Lower leg skin (tissue), 4 donors: Measurements from ENCODE around the gene LRRC32. TPM values are rescaled to one million over a fixed set of nuclear protein-coding genes. Genes with fewer than 3 reads are reported as not detected.

ENCODE experiments used
- DNase-seq, 2 donors: peaks; one replicate each; pipeline ENCODE4 v3.0.0-alpha.2; 2019; ENCODE audit warnings: low spot score in 2 of 2
- H3K4me3 ChIP-seq: fragments of 200-600 bp; sonication (generic); 2 replicates; pipeline ENCODE4 v1.5.1; 2017; ENCODE audit warnings: mild to moderate bottlenecking, low read depth; ENCODE audit not compliant: poor library complexity, severe bottlenecking
- CTCF ChIP-seq, 3 donors: fragments of 450-650 bp; IDR thresholded peaks; one replicate each; pipeline ENCODE4 v1.5.1; 2016; ENCODE audit warnings: antibody characterized with exemption in 3 of 3, mild to moderate bottlenecking in 3 of 3, moderate library complexity in 2 of 3
- POLR2A ChIP-seq, 2 donors: fragments of 450-650 bp; IDR thresholded peaks; one replicate each; pipeline ENCODE4 v1.6.1; 2016 to 2017; ENCODE audit warnings: antibody characterized with exemption in 2 of 2, mild to moderate bottlenecking in 1 of 2, moderate library complexity in 1 of 2
- WGBS, 2 donors: methylation state at CpG; one replicate each; pipeline ENCODE4 v1.1.5; 2018; 5-methylcytosine and 5-hydroxymethylcytosine counted together
- intact Hi-C: fragments of 100-400 bp; cut with DNase I; formaldehyde crosslinking; loops from one replicate; pipeline ENCODE4 v1.15.0; 2023; ENCODE audit warnings: low total_unique reads
- total RNA-seq, 4 donors: library from RNA; depleted of rRNA; stranded (reverse); fragments of >200 nt; gene quantifications; one replicate each; pipeline ENCODE4 v1.1.0, GENCODE V29; 2016

Gene LRRC32
- total RNA-seq, 4 donors from 2014 or later = 9.0 to 42.5 (median 18.7) TPM

GRCh38 chr11:76695771-76696170 lies 25.2 kb upstream of the LRRC32 start:
- TF ChIP-seq CTCF (IDR thresholded peaks at IDR 0.05) (no peak), POLR2A (IDR thresholded peaks at IDR 0.05) (no peak)
- H3K4me3 ChIP-seq = no peak overlapping the region
- WGBS, 2 donors = 79 to 81% methylated on average over 6 of the region's 6 CpGs
- no peak for DNase-seq
- intact Hi-C loops = no loop called here

DNA sequence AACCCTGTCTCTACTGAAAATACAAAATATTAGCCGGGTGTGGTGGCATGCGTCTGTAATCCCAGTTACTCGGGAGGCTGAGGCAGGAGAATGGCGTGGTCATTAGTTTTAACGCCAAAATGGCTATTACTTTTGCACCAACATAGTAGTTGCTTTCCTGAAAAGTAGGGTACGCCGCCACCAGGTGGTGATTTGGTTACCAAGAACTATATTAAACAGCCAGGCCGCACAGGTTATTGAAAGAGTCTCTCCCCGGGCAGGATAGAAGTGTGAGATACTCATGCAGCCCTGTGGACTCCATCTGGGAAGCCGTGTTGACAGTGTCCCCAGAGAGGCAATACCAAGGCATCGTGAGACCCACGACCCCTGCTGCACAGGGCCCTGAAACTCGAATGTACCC lies 24.6 kb upstream of the LRRC32 start:
- intact Hi-C loops = no loop called here
- H3K4me3 ChIP-seq = no peak overlapping the region
- no peak for DNase-seq
- no peak for TF ChIP-seq CTCF (IDR thresholded peaks at IDR 0.05)
- TF ChIP-seq POLR2A (IDR thresholded peaks at IDR 0.05) = no peak
- 91% methylated on average over 13 of the region's 13 CpGs for WGBS, 2 donors

GRCh38 chr11:76694664-76695063 lies 24.1 kb upstream of the LRRC32 start:
- WGBS, 2 donors = 71% methylated on average over 7 of the region's 7 CpGs
- TF ChIP-seq CTCF (IDR thresholded peaks at IDR 0.05) (no peak), POLR2A (IDR thresholded peaks at IDR 0.05) (no peak)
- H3K4me3 ChIP-seq = no peak overlapping the region
- intact Hi-C loops = no loop called here
- DNase-seq = no peak

DNA sequence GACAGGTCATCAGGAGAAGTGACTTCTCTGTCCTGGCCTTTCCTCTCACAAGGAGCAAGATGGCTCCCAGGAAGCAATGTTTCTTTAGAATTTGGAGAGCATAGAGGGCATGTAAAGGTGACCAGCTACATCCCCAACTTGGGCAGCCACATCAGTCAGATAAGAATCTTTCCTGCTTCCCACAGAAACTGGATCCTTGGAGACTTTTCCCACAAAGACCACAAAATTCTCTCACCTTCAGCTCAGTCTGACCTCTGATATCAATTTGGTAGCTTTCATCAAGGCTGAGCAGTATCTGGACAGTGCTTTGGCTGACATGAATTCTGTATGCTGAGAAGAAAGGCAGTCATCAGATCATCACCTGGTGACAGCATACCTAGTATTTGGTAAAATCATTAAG lies 23.3 kb upstream of the LRRC32 start:
- no peak for DNase-seq
- no peak overlapping the region for H3K4me3 ChIP-seq
- intact Hi-C loops = no loop called here
- no peak for TF ChIP-seq POLR2A (IDR thresholded peaks at IDR 0.05)

DNA sequence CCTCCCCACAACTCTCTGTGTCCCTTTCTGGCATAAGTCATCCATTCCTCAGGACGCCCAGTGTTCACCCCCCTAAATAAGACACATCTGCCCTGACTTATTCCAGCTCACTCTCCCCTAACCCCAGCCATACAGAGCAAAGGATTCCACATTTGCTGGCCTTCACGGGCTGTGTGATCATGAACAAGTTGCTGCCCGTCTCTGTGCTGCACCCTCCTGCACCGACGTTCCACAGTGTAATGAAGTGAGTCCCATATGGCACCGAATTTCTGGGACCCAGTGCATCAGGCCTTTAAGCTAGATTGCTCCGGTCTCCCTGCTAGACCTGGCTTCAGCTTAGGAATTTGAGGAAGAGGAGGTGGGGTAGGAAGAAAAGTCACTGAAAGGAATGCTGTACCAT lies 22.4 kb upstream of the LRRC32 start:
- WGBS, 2 donors = 76 to 82% methylated on average over 7 of the region's 7 CpGs
- intact Hi-C loops = no loop called here
- TF ChIP-seq POLR2A (IDR thresholded peaks at IDR 0.05) = no peak
- DNase-seq = no peak
- no peak overlapping the region for H3K4me3 ChIP-seq

- intact Hi-C loops = no loop called here
- WGBS, 2 donors = 80 to 82% methylated on average over 1 of the region's 1 CpG
- no peak for DNase-seq
- H3K4me3 ChIP-seq = no peak overlapping the region
- TF ChIP-seq CTCF (IDR thresholded peaks at IDR 0.05) = no peak
- no peak for TF ChIP-seq POLR2A (IDR thresholded peaks at IDR 0.05)
Observed at GRCh38 chr11:76691655-76692054, 21.1 kb upstream of the LRRC32 start.

GRCh38 chr11:76690736-76691135 lies 20.2 kb upstream of the LRRC32 start:
- intact Hi-C loops = no loop called here
- H3K4me3 ChIP-seq = no peak overlapping the region
- no peak for TF ChIP-seq CTCF (IDR thresholded peaks at IDR 0.05)
- no peak for TF ChIP-seq POLR2A (IDR thresholded peaks at IDR 0.05)
- WGBS, 2 donors = 79 to 81% methylated on average over 3 of the region's 3 CpGs
- no peak for DNase-seq
